ENCODE data around the gene C1orf35.

Gene C1orf35

GRCh38 chr1:228090613-228091081 lies 12.5 kb downstream of the C1orf35 start:
- H2AFZ ChIP-seq (ENCODE audit: low read depth, low read length): no peak overlapping the region
- no peak overlapping the region for H3K4me3 ChIP-seq (ENCODE audit: low read length)
- peaks cover 100% of the 10 kb centered on the region for H4K20me1 ChIP-seq (ENCODE audit: insufficient read depth, low read length)
- no peak for TF ChIP-seq CTCF (IDR thresholded peaks at IDR 0.05; ENCODE audit: low read depth, low read length)
- TF ChIP-seq EZH2phosphoT487 (IDR thresholded peaks at IDR 0.05; ENCODE audit: low read depth): no peak
- peaks cover 90% of the 10 kb centered on the region for H3K36me3 ChIP-seq (replicated peaks; ENCODE audit: low read depth, low read length)
- no peak overlapping the region for H3K27ac ChIP-seq (ENCODE audit: low read length)
- H3K9ac ChIP-seq (ENCODE audit: low read length): no peak overlapping the region
- H3K79me2 ChIP-seq (ENCODE audit: low read length): peaks cover 100% of the 10 kb centered on the region
- H3K9me3 ChIP-seq (ENCODE audit: insufficient read depth, low read length): peaks cover 16% of the 10 kb centered on the region; the same call in 1 of the 2 replicates
- H3K4me1 ChIP-seq (ENCODE audit: low read length): peaks cover 39% of the 10 kb centered on the region
- H3K27me3 ChIP-seq (ENCODE audit: low read depth, low read length): no peaks in the 10 kb centered on the region
- no peak overlapping the region for H3K4me2 ChIP-seq (ENCODE audit: low read length)

- no peaks in the 10 kb centered on the region for H3K27me3 ChIP-seq (ENCODE audit: low read depth, low read length)
- no peak overlapping the region for H3K9ac ChIP-seq (ENCODE audit: low read length)
- H3K27ac ChIP-seq (ENCODE audit: low read length): no peak overlapping the region
- peaks cover 100% of the 10 kb centered on the region for H4K20me1 ChIP-seq (ENCODE audit: insufficient read depth, low read length)
- no peak overlapping the region for H2AFZ ChIP-seq (ENCODE audit: low read depth, low read length)
- H3K79me2 ChIP-seq (ENCODE audit: low read length): peaks cover 100% of the 10 kb centered on the region
- TF ChIP-seq EZH2phosphoT487 (IDR thresholded peaks at IDR 0.05; ENCODE audit: low read depth) (no peak), CTCF (IDR thresholded peaks at IDR 0.05; ENCODE audit: low read depth, low read length) (no peak)
- no peak overlapping the region for H3K4me3 ChIP-seq (ENCODE audit: low read length)
- H3K4me2 ChIP-seq (ENCODE audit: low read length): peak overlapping the region; percentile 13
- H3K4me1 ChIP-seq (ENCODE audit: low read length): peaks cover 48% of the 10 kb centered on the region
- H3K9me3 ChIP-seq (ENCODE audit: insufficient read depth, low read length): peaks cover 15% of the 10 kb centered on the region; the same call in 1 of the 2 replicates
- H3K36me3 ChIP-seq (replicated peaks; ENCODE audit: low read depth, low read length): peaks cover 91% of the 10 kb centered on the region
These were observed 13.4 kb downstream of the C1orf35 start for GRCh38 chr1:228089519-228090380.

GRCh38 chr1:228088586-228089498 lies 14.3 kb downstream of the C1orf35 start:
- no peak overlapping the region for H3K4me3 ChIP-seq (ENCODE audit: low read length)
- peaks cover 57% of the 10 kb centered on the region for H3K4me1 ChIP-seq (ENCODE audit: low read length)
- peaks cover 100% of the 10 kb centered on the region for H4K20me1 ChIP-seq (ENCODE audit: insufficient read depth, low read length)
- TF ChIP-seq CTCF (IDR thresholded peaks at IDR 0.05; ENCODE audit: low read depth, low read length) (no peak), EZH2phosphoT487 (IDR thresholded peaks at IDR 0.05; ENCODE audit: low read depth) (no peak)
- H3K27ac ChIP-seq (ENCODE audit: low read length): no peak overlapping the region
- no peak overlapping the region for H2AFZ ChIP-seq (ENCODE audit: low read depth, low read length)
- peaks cover 91% of the 10 kb centered on the region for H3K36me3 ChIP-seq (replicated peaks; ENCODE audit: low read depth, low read length)
- peaks cover 6% of the 10 kb centered on the region; the same call in 1 of the 2 replicates for H3K9me3 ChIP-seq (ENCODE audit: insufficient read depth, low read length)
- no peaks in the 10 kb centered on the region for H3K27me3 ChIP-seq (ENCODE audit: low read depth, low read length)
- peaks cover 100% of the 10 kb centered on the region for H3K79me2 ChIP-seq (ENCODE audit: low read length)
- peak overlapping the region; percentile 13 for H3K4me2 ChIP-seq (ENCODE audit: low read length)
- H3K9ac ChIP-seq (ENCODE audit: low read length): no peak overlapping the region
